Fibroblast of the aortic adventitia (primary cell): ENCODE measurements around the gene GMPR2. TPM values are rescaled to one million over a fixed set of nuclear protein-coding genes. Genes with fewer than 3 reads are reported as not detected.

Experiments
- DNase-seq: peaks from one replicate; pipeline ENCODE4 v3.0.0-alpha.2; 2010; ENCODE audit warnings: low read depth
- H3K4me3 ChIP-seq: 2 replicates; pipeline ENCODE4 v1.5.1; 2011; ENCODE audit warnings: low read depth, mild to moderate bottlenecking, control low read depth, low read length, moderate library complexity
- CTCF ChIP-seq: IDR thresholded peaks from 2 replicates; pipeline ENCODE4 v1.5.1; 2011; ENCODE audit warnings: mild to moderate bottlenecking, low read length, control low read depth, inconsistent platforms; ENCODE audit not compliant: insufficient read depth
- small RNA-seq: library from RNA; depleted of rRNA; stranded (forward); fragments of <200 nt; gene quantifications from one replicate; pipeline ENCODE3, GENCODE V24; 2012
- total RNA-seq: library from RNA; depleted of rRNA; stranded (reverse); fragments of >200 nt; gene quantifications from 2 replicates; pipeline ENCODE4 v1.2.3, GENCODE V29; 2012; ENCODE audit warnings: low replicate concordance

Gene GMPR2
- total RNA-seq, 1 donor, result 53.6 TPM

GRCh38 chr14:24282736-24283135 is 50.0 kb downstream of the GMPR2 start:
- no peak overlapping the region for H3K4me3 ChIP-seq
- no peak for TF ChIP-seq CTCF
- no peak for DNase-seq

- H3K4me3 ChIP-seq, result no peak overlapping the region
- no peak for DNase-seq
- no peak for TF ChIP-seq CTCF
Observed at GRCh38 chr14:24283796-24284460, 51.2 kb downstream of the GMPR2 start.

GRCh38 chr14:24284501-24285035 is 51.8 kb downstream of the GMPR2 start:
- H3K4me3 ChIP-seq, result no peak overlapping the region
- no peak for TF ChIP-seq CTCF
- no peak for DNase-seq

GRCh38 chr14:24285351-24285750 is 52.6 kb downstream of the GMPR2 start:
- no peak overlapping the region for H3K4me3 ChIP-seq
- no peak for DNase-seq
- TF ChIP-seq CTCF, result no peak

GRCh38 chr14:24286996-24287395 is 54.3 kb downstream of the GMPR2 start:
- DNase-seq, result no peak
- no peak for TF ChIP-seq CTCF
- no peak overlapping the region for H3K4me3 ChIP-seq

Small RNA genes within 50 kb of the gene (small RNA-seq; reads per million reads assigned to genes)
- not detected for gene AL136295.4
- gene CHMP4A, result not detected
- gene MDP1, result not detected

Other genes with a start within 250 kb of the GMPR2 start
- gene DHRS4L2, start 244.0 kb upstream of the GMPR2 start, total RNA-seq, result 5.5 and 8.3 TPM in 2 replicates
- not detected in 2 replicates for gene CARMIL3, start 180.9 kb upstream of the GMPR2 start, total RNA-seq
- gene CPNE6, start 161.4 kb upstream of the GMPR2 start, total RNA-seq, result not detected in 2 replicates
- 20.1 and 36.5 TPM in 2 replicates for gene PCK2, start 138.6 kb upstream of the GMPR2 start, total RNA-seq
- gene DCAF11, start 118.2 kb upstream of the GMPR2 start, total RNA-seq, result 44.6 and 85.3 TPM in 2 replicates
- 0.90 and 4.1 TPM in 2 replicates for gene NRL, start 118.0 kb upstream of the GMPR2 start, total RNA-seq
- 0.18 TPM in 1 of 2 replicates, not detected in the other for gene FITM1, start 102.3 kb upstream of the GMPR2 start, total RNA-seq
- 84.8 and 117 TPM in 2 replicates for gene PSME1, start 96.7 kb upstream of the GMPR2 start, total RNA-seq
- gene EMC9, start 91.3 kb upstream of the GMPR2 start, total RNA-seq, result 3.8 and 11.9 TPM in 2 replicates
- gene PSME2, start 86.3 kb upstream of the GMPR2 start, total RNA-seq, result 33.4 and 78.3 TPM in 2 replicates
- 51.1 and 165 TPM in 2 replicates for gene RNF31, start 85.4 kb upstream of the GMPR2 start, total RNA-seq
- gene IRF9, start 71.7 kb upstream of the GMPR2 start, total RNA-seq, result 43.8 and 63.1 TPM in 2 replicates
- 1.9 and 4.2 TPM in 2 replicates for gene REC8, start 60.8 kb upstream of the GMPR2 start, total RNA-seq
- gene IPO4, start 44.1 kb upstream of the GMPR2 start, total RNA-seq, result 44.0 and 52.0 TPM in 2 replicates
- 50.9 and 73.9 TPM in 2 replicates for gene TM9SF1, start 37.5 kb upstream of the GMPR2 start, total RNA-seq
- 0.27 TPM in 1 of 2 replicates, not detected in the other for gene TSSK4, start 27.2 kb upstream of the GMPR2 start, total RNA-seq
- 70.7 and 159 TPM in 2 replicates for gene CHMP4A, start 19.4 kb upstream of the GMPR2 start, total RNA-seq
- 11.8 and 23.2 TPM in 2 replicates for gene MDP1, start 16.9 kb upstream of the GMPR2 start, total RNA-seq
- 38.8 and 136 TPM in 2 replicates for gene NEDD8, start 562 bp upstream of the GMPR2 start, total RNA-seq
- 53.0 and 60.5 TPM in 2 replicates for gene TINF2, start 9.7 kb downstream of the GMPR2 start, total RNA-seq
- gene TGM1, start 30.2 kb downstream of the GMPR2 start, total RNA-seq, result 0.36 and 6.1 TPM in 2 replicates
- gene RABGGTA, start 38.7 kb downstream of the GMPR2 start, total RNA-seq, result 21.2 and 26.7 TPM in 2 replicates
- gene DHRS1, start 66.9 kb downstream of the GMPR2 start, total RNA-seq, result 8.7 and 20.7 TPM in 2 replicates
- 16.4 and 19.6 TPM in 2 replicates for gene NOP9, start 66.9 kb downstream of the GMPR2 start, total RNA-seq
- gene CIDEB, start 75.0 kb downstream of the GMPR2 start, total RNA-seq, result 1.9 and 4.2 TPM in 2 replicates
- 3.5 and 18.6 TPM in 2 replicates for gene LTB4R2, start 77.2 kb downstream of the GMPR2 start, total RNA-seq
- 0.98 and 1.5 TPM in 2 replicates for gene LTB4R, start 78.6 kb downstream of the GMPR2 start, total RNA-seq
- gene ADCY4, start 102.1 kb downstream of the GMPR2 start, total RNA-seq, result 1.2 and 6.3 TPM in 2 replicates
- gene RIPK3, start 107.1 kb downstream of the GMPR2 start, total RNA-seq, result 0.99 and 3.0 TPM in 2 replicates
- 77.9 and 221 TPM in 2 replicates for gene NFATC4, start 135.3 kb downstream of the GMPR2 start, total RNA-seq
- gene NYNRIN, start 166.1 kb downstream of the GMPR2 start, total RNA-seq, result 14.1 and 45.1 TPM in 2 replicates
- gene CBLN3, start 196.7 kb downstream of the GMPR2 start, total RNA-seq, result 5.9 and 6.2 TPM in 2 replicates
- 37.1 and 39.8 TPM in 2 replicates for gene KHNYN, start 197.0 kb downstream of the GMPR2 start, total RNA-seq
- 12.6 and 13.7 TPM in 2 replicates for gene SDR39U1, start 209.8 kb downstream of the GMPR2 start, total RNA-seq